AG04450 (cell line): Measurements from ENCODE around the gene FLT1. TPM values are rescaled to one million over a fixed set of nuclear protein-coding genes. Genes with fewer than 3 reads are reported as not detected.
A peak's percentile ranks its signal among the peaks of the same experiment; 100 is the strongest.

Source experiments
- CTCF ChIA-PET: fragments of 300-600, 350-600 bp; formaldehyde crosslinking; extraction: SDS; loops from one replicate; lab custom pipeline; 2022; ENCODE audit warnings: antibody characterized with exemption, inconsistent platforms; lab: Charles Lee
- POLR2A ChIA-PET: fragments of 350-600 bp; formaldehyde crosslinking; extraction: SDS; loops from one replicate; lab custom pipeline; 2021; ENCODE audit warnings: antibody characterized with exemption, inconsistent platforms; lab: Yijun Ruan, JAX
- DNase-seq: peaks from one replicate; pipeline ENCODE4 v3.0.0-alpha.2; 2011; ENCODE audit warnings: low read depth, low spot score
- H3K27ac ChIP-seq: one replicate; pipeline ENCODE4 v1.5.1; 2012; ENCODE audit warnings: low read depth, low read length, control low read depth
- H3K27me3 ChIP-seq: one replicate; pipeline ENCODE4 v1.6.0; 2012; ENCODE audit warnings: low read length; ENCODE audit not compliant: control insufficient read depth, insufficient read depth
- H3K4me3 ChIP-seq: 2 replicates; pipeline ENCODE4 v1.5.1; 2011; ENCODE audit warnings: mild to moderate bottlenecking, low read depth, low read length, control low read depth
- H3K9me3 ChIP-seq: 2 replicates; pipeline ENCODE4 v1.5.1; 2012; ENCODE audit warnings: low read length; ENCODE audit not compliant: control insufficient read depth, insufficient read depth
- polyA plus RNA-seq: library from polyadenylated mRNA; depleted of rRNA; stranded (reverse); fragments of >200 nt; gene quantifications from 2 replicates; pipeline ENCODE4 v1.2.3, GENCODE V29; 2011
- TF ChIP-seq, protein P1 (sequence below): IDR thresholded peaks from 2 replicates; pipeline ENCODE4 v1.5.1; 2011; ENCODE audit warnings: low read depth, low read length, control low read depth, inconsistent platforms

The FLT1 gene
- polyA plus RNA-seq, 1 experiment: 2.4 TPM

DNA sequence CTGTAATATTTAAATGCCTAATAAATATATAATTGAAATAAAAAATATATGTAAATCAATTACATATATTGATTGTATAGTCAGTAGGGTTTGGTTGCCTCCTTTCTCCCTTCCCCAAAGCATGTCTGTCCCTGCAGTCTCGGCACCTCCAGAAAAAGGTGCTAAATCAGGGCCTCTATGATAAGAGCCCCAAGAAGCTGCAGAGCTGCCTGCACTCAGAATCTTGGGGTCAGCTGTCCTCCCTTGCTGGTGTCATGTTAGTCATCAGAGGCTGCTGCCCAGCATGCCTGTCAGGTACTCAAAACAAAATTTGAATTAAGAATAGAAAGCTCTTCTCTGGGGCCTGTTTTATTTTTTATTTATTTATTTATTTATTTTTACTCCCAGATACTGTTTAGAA lies 9.8 kb downstream of the FLT1 start:
- Histone ChIP-seq H3K9me3 (no peaks in the 10 kb centered on the region), H3K27ac (peak overlapping the region; percentile 24), H3K27me3 (peaks cover 5% of the 10 kb centered on the region), H3K4me3 (no peak overlapping the region)
- no peak for DNase-seq
- TF ChIP-seq, protein P1, sequence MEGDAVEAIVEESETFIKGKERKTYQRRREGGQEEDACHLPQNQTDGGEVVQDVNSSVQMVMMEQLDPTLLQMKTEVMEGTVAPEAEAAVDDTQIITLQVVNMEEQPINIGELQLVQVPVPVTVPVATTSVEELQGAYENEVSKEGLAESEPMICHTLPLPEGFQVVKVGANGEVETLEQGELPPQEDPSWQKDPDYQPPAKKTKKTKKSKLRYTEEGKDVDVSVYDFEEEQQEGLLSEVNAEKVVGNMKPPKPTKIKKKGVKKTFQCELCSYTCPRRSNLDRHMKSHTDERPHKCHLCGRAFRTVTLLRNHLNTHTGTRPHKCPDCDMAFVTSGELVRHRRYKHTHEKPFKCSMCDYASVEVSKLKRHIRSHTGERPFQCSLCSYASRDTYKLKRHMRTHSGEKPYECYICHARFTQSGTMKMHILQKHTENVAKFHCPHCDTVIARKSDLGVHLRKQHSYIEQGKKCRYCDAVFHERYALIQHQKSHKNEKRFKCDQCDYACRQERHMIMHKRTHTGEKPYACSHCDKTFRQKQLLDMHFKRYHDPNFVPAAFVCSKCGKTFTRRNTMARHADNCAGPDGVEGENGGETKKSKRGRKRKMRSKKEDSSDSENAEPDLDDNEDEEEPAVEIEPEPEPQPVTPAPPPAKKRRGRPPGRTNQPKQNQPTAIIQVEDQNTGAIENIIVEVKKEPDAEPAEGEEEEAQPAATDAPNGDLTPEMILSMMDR: no peak
- CTCF ChIA-PET: no interaction called here
- POLR2A ChIA-PET: no interaction called here

DNA sequence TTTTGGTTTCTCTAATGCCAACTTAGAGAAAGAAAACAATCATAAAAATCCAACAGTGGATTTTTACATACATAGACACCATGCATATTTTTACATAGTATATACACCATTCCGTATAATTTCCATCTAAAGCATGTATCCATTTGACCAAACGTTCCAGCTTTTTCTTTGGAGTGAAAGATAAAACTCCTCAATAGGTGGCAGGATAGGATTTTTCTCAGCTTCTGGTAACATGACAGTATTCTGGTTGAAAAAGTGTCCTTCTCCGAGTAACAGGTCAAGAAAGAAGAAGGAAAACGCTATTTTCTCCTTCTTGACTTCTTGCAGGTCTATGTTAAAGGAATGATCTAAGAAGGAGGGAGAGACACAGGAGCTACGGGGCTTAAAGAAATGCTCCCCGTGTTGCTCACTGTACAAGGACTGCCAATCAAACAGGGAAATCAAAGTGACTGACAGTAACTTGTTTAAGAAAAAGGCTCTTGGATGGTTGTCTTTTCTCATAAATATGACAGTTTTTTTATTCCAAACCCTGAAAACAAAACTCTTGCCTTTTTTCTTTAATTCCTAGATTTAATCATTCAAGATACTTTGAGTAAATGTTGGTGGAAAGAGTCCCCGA lies 11.5 kb downstream of the FLT1 start:
- POLR2A ChIA-PET: no interaction called here
- H3K27me3 ChIP-seq: no peaks in the 10 kb centered on the region

DNA sequence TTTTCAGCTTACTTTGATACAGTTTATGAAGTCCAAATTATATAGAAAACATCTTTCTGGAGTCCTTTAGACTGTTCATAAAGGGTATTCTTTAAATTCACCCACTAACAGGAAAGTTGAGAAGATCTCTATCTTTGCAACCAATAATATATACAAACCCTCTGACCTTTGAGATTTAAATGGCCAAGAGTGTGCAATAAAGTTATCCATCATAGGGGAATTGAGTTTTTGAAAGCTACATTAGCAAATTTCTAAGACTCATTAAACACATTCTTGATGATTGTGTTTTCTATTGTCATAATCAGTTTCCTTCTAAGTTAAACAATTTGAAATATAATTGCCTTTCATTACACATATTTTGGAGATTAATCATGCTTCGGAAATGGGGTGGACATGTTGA lies 15.9 kb downstream of the FLT1 start:
- TF ChIP-seq, protein P1: no peak
- ChIA-PET POLR2A (no interaction called here), CTCF (interaction anchor here (1.3 kb wide), 1 partner anchor 155 kb away, joined by 3 read pairs; no protein-coding TSS in a partner anchor)
- DNase-seq: no peak
- Histone ChIP-seq H3K27ac (no peak overlapping the region), H3K9me3 (no peaks in the 10 kb centered on the region), H3K4me3 (no peak overlapping the region), H3K27me3 (no peaks in the 10 kb centered on the region)

More for the DNA sequence above, 11.5 kb downstream of the FLT1 start:
- TF ChIP-seq, protein P1: no peak
- H3K27ac ChIP-seq: no peak overlapping the region
- no peak overlapping the region for H3K4me3 ChIP-seq
- no peak for DNase-seq
- no peaks in the 10 kb centered on the region for H3K9me3 ChIP-seq
- CTCF ChIA-PET: interaction anchor here (1.1 kb wide), 1 partner anchor 9 kb away, joined by 3 read pairs; no protein-coding TSS in a partner anchor

DNA sequence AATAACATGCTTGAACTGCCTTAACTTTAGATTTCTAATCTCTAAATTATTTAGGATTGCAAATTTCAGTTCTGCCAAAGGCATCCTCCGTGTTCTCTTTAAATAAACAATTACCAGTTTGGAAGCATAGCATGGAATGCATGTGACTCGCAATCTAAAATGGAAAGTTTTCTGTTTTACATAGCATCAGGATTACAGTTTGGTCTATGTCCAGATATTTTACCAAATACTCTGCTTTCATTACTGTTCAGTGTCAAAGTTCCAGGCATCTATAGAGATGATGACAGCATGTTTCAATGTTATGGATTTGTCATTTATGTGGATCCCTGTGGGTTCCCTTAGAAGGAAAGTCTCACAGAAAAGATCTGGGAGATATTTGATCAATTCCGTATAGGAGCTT lies 16.8 kb downstream of the FLT1 start:
- H3K4me3 ChIP-seq: no peak overlapping the region
- peak; percentile 24 for DNase-seq
- no peaks in the 10 kb centered on the region for H3K9me3 ChIP-seq
- ChIA-PET POLR2A (no interaction called here), CTCF (interaction anchor here (1.3 kb wide), 1 partner anchor 155 kb away, joined by 3 read pairs; no protein-coding TSS in a partner anchor)
- TF ChIP-seq, protein P1: no peak
- H3K27ac ChIP-seq: no peak overlapping the region
- H3K27me3 ChIP-seq: no peaks in the 10 kb centered on the region

DNA sequence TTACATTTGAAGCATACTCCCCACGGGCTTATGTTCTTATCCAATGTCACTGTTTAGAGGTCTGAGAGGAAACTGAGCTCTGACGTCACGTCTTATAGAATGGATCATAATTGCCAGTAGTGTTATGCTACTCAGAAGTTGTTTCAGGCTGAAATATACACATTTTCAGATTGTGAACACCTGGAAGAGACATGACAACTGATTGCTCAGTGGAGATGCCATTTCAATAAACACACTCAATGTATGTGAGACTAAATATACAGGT lies 17.3 kb downstream of the FLT1 start:
- no peak for DNase-seq
- TF ChIP-seq, protein P1: no peak
- H3K9me3 ChIP-seq: no peaks in the 10 kb centered on the region
- no peaks in the 10 kb centered on the region for H3K27me3 ChIP-seq
- no peak overlapping the region for H3K4me3 ChIP-seq
- no peak overlapping the region for H3K27ac ChIP-seq
- CTCF ChIA-PET: no interaction called here
- POLR2A ChIA-PET: interaction anchor here (0.7 kb wide), 1 partner anchor 1393 kb away, joined by 3 read pairs; no protein-coding TSS in a partner anchor
